Ovary (tissue), 3 donors: Measurements from ENCODE around the gene CTNNA1.

Source experiments
- CTCF ChIP-seq, 3 donors: fragments of 450-650 bp in 2 of 3; fragments of 200-600 bp in 1 of 3; IDR thresholded peaks; one replicate each; pipeline versions ENCODE4 v1.5.1 to v1.8.0; 2016 to 2022; ENCODE audit warnings: antibody characterized with exemption in 3 of 3, mild to moderate bottlenecking in 1 of 3
- POLR2A ChIP-seq: fragments of 450-650 bp; IDR thresholded peaks from one replicate; pipeline ENCODE4 v1.6.1; 2017; ENCODE audit warnings: antibody characterized with exemption, mild to moderate bottlenecking, moderate library complexity
- donor health status: DM: no; HTN: no; CAD: no.

GRCh38 chr5:138873466-138874221 lies 120.4 kb downstream of the CTNNA1 start:
- no peak for TF ChIP-seq CTCF (IDR thresholded peaks at IDR 0.05)
- no peak for TF ChIP-seq POLR2A
